ELF-1 (cell line): ENCODE data around the gene NDUFAF3.
A peak's percentile ranks its signal among the peaks of the same experiment; 100 is the strongest.

Experiments used
- DNase-seq: peaks from one replicate; pipeline ENCODE4 v3.0.0-alpha.2; 2016; ENCODE audit warnings: low read depth, low spot score

Gene NDUFAF3

GRCh38 chr3:49017971-49018706, 3.8 kb upstream of the NDUFAF3 start, which contains the start of gene DALRD3:
Gene DALRD3, minus strand, starts transcription at chr3:49018580. Its CDS starts 16 bp downstream, at chr3:49018564.
- DNase-seq: peak; percentile 82

GRCh38 chr3:49018707-49019006, 3.3 kb upstream of the NDUFAF3 start:
- no peak for DNase-seq

DNA sequence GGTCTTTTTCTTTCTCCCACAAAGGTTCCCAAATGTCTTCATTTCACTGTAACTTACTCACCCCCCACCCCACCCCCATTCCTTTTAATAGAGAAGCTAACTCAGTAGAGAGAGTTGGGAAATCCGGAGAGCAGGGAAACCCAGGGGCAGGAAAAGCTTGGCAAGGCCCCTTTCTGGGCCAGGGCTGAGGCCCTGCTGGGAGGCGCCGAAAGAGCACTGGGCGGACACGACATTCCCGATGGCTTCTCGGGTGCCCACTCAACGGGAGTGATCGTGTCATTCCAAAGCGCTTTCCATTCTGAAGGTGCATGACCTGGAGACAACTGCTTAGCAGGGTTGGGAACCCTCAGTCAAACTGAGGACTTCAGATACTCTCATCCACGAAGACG, 2.0 kb upstream of the NDUFAF3 start:
- no peak for DNase-seq

GRCh38 chr3:49020330-49021212, 1.4 kb upstream of the NDUFAF3 start:
- peak; percentile 76 for DNase-seq

- peak; percentile 99 for DNase-seq
Observed at GRCh38 chr3:49021213-49021812, 608 bp upstream of the NDUFAF3 start.

DNA sequence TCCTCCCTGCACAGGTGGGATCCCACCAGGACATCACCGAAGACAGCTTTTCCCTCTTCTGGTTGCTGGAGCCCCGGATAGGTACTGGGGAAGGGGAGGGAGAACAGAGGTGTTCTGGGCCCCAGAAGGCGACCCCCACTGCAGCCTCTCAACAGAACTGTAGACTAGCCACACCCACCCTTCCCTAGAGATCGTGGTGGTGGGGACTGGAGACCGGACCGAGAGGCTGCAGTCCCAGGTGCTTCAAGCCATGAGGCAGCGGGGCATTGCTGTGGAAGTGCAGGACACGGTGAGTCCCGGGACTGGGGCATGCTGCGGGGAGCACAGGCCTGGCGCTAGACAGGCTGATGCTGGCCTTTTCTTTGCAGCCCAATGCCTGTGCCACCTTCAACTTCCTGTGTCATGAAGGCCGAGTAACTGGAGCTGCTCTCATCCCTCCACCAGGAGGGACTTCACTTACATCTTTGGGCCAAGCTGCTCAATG, 809 bp downstream of the NDUFAF3 start:
- peak; percentile 53 for DNase-seq

- no peak for DNase-seq
Observed at GRCh38 chr3:49023775-49024174, 1.9 kb downstream of the NDUFAF3 start.

DNA sequence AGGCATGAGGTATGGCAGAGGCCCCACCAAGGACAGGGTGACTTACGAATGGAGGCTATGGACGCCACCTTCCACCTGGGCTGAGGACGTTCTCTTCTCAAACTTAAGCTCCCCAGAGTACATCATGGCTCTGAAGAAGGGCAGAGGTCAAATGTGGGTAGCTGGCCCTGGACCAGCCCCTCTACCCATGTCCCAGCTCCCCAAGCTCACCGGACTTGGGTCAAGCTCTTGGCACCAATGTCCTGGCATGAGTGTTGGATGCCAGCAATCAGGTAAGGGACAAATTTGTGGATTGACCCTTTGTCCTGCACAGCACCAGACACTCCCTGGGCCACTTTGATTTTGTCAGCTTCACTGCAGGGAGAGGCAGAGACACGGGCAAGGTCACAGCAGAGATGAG, 2.5 kb downstream of the NDUFAF3 start:
- no peak for DNase-seq

DNA sequence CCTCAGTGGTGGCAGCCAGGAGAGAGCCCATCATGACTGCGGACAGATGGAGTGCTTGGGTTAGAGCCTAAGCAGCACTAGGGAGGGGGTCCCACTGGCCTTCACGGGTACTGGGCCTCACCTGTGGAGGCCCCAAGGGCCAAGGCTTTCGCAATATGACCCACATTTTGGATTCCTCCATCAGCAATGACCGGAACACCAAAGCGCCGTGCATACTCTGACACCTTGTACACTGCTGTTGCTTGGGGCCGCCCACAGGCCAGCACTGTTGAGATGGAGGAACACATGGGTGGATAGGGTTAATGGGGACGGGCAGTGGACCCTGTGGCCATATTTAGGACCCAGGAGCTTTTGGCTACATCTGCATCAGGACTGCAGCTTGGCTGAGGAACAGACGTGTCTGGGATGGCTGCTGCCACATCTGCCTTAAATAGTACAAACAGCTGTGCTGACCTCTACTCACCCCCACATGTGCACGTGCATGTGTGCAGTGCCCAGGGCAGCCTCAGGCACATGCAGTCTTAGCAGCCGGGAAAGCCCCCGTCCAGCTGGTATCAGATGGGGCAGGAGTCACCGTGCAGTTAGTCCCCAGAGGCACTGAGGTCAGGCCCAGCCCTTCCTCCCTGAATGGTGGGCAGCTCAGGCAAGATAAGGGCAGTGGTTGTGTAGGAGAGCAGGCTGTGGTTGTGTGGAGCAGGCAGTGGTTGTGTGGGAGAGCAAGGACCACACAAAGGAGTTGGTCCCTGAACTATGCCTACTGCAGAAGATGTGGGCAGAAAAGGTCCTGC, 3.3 kb downstream of the NDUFAF3 start:
- no peak for DNase-seq

- no peak for DNase-seq
Observed at GRCh38 chr3:49025793-49026520, 4.0 kb downstream of the NDUFAF3 start.

DNA sequence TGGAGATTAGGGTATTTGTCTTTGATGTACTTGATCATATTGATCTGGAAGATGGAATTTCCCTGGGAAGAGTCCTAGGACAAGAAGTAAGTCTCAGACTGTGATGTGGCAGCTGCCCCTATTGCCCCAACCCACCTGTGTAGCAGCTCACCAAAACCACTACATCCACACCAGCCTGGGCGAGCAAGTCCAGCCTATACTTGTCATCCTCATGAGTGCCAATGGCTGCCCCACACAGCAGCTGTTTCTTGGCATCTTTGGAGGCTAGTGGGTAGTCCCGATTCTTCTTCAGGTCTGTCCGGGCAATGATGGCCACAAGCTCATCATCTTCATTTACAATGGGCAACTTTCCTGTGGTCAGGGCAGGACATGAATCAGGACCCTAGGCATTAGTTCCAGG, 4.6 kb downstream of the NDUFAF3 start:
- no peak for DNase-seq

- DNase-seq: no peak
Observed at GRCh38 chr3:49027634-49028033, 5.7 kb downstream of the NDUFAF3 start.

DNA sequence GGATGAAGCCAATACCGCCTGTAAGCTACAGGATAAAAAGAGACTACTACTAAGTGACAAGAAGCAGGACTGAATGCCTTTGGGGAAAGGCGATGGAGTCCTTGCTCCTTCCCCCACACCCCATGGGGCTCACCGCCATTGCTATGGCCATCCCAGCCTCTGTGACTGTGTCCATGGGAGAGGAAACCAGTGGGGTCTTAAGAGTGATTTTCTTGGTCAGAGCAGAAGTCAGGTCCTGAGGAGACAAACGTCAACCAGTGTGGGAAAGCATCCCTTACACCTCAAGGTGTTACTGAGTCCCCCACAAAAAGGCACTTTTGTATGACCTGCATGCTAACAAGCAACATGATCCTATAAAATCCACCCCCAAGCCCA, 6.4 kb downstream of the NDUFAF3 start:
- DNase-seq: no peak

GRCh38 chr3:49028673-49029562, 7.0 kb downstream of the NDUFAF3 start, which contains the start of gene IMPDH2:
Gene IMPDH2, minus strand, starts transcription at chr3:49029398. Its CDS starts 48 bp downstream, at chr3:49029350.
- peak; percentile 96 for DNase-seq

DNA sequence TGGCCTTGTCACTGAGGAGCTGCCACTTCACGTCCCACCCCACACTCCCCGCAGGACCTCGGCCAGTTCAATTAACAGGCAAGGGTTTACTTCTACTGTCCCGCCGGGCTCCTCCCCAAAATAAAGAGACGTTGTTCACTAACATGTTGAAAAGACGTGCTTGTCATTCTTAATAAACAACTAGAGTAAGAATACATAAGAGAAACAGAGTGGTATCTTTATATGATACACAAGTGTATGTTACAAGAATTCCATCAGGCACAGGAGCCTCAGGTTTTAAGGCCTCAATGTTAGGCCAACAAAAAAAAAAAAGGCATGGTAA, 7.6 kb downstream of the NDUFAF3 start:
- no peak for DNase-seq

GRCh38 chr3:49030321-49030720, 8.4 kb downstream of the NDUFAF3 start:
- no peak for DNase-seq

GRCh38 chr3:49032646-49033304, 10.9 kb downstream of the NDUFAF3 start:
- DNase-seq: no peak

GRCh38 chr3:49034650-49035049, 12.7 kb downstream of the NDUFAF3 start:
- DNase-seq: no peak

DNA sequence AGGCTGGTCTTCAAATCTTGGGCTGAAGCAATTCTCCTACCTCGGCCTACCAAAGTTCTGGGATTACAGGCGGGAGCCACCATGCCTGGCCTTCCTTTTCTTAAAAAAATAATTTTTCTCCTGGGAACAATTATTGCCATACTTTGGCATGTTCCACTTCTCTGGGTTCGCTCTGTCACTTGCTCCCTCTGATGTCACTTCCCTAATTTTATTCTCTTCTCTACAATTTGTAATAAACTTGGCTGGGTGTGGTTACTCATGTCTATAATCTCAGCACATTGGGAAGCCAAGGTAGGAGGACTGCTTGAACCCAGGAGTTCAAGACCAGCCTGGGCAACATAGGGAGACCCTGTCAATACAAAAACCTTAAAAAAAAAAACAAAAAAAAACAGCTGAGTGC, 13.4 kb downstream of the NDUFAF3 start:
- no peak for DNase-seq
